Putamen (tissue), 1 donor: Measurements from ENCODE around the gene LDLRAD4.

ENCODE experiments used
- DNase-seq: peaks from one replicate; pipeline ENCODE4 v3.0.0-alpha.2; 2016; ENCODE audit warnings: low spot score

The LDLRAD4 gene

GRCh38 chr18:13630716-13631268 lies 412.2 kb downstream of the LDLRAD4 start:
- no peak for DNase-seq

- DNase-seq, result no peak
Observed at GRCh38 chr18:13633700-13634099, 415.1 kb downstream of the LDLRAD4 start.

- no peak for DNase-seq
Observed at GRCh38 chr18:13635046-13635445, 416.5 kb downstream of the LDLRAD4 start.

GRCh38 chr18:13638719-13639595 lies 420.4 kb downstream of the LDLRAD4 start:
- DNase-seq, result no peak

GRCh38 chr18:13640266-13640860 lies 421.8 kb downstream of the LDLRAD4 start:
- DNase-seq, result no peak

GRCh38 chr18:13641551-13642439 lies 423.2 kb downstream of the LDLRAD4 start:
- no peak for DNase-seq

GRCh38 chr18:13642440-13642827 lies 423.9 kb downstream of the LDLRAD4 start:
- no peak for DNase-seq

- no peak for DNase-seq
Observed at GRCh38 chr18:13643261-13643751, 424.7 kb downstream of the LDLRAD4 start.

GRCh38 chr18:13645093-13645492 lies 426.5 kb downstream of the LDLRAD4 start:
- no peak for DNase-seq

GRCh38 chr18:13646633-13647032 lies 428.1 kb downstream of the LDLRAD4 start:
- DNase-seq, result no peak

- DNase-seq, result no peak
Observed at GRCh38 chr18:13647761-13648160, 429.2 kb downstream of the LDLRAD4 start.

- no peak for DNase-seq
Observed at GRCh38 chr18:13649397-13650390, 431.1 kb downstream of the LDLRAD4 start.

- DNase-seq, result no peak
Observed at GRCh38 chr18:13653746-13654433, 435.3 kb downstream of the LDLRAD4 start.

- DNase-seq, result no peak
Observed at GRCh38 chr18:13657974-13658373, 439.4 kb downstream of the LDLRAD4 start.

GRCh38 chr18:13658436-13659204 lies 440.1 kb downstream of the LDLRAD4 start:
- no peak for DNase-seq

GRCh38 chr18:13660510-13660909 lies 441.9 kb downstream of the LDLRAD4 start:
- DNase-seq, result no peak

GRCh38 chr18:13661051-13661778 lies 442.7 kb downstream of the LDLRAD4 start:
- DNase-seq, result no peak

- DNase-seq, result no peak
Observed at GRCh38 chr18:13661779-13662256, 443.3 kb downstream of the LDLRAD4 start.
